Right atrium auricular region (tissue), 2 donors: ENCODE measurements around the gene CAMK1G. TPM values are rescaled to one million over a fixed set of nuclear protein-coding genes. Genes with fewer than 3 reads are reported as not detected.

ENCODE experiments used
- DNase-seq: peaks from one replicate; pipeline ENCODE4 v3.0.0-alpha.2; 2019; ENCODE audit warnings: low spot score
- H3K27ac ChIP-seq, 2 donors: fragments of 200-600 bp; sonication (generic); 1 replicate in 1 of 2; 2 replicates in 1 of 2; pipeline ENCODE4 v1.5.1; 2016 to 2019
- H3K27me3 ChIP-seq, 2 donors: fragments of 200-600 bp; sonication (generic); one replicate each; pipeline versions ENCODE4 v1.5.1 to v1.6.0; 2017 to 2019
- H3K36me3 ChIP-seq: fragments of 200-600 bp; sonication (generic); one replicate; pipeline ENCODE4 v1.5.1; 2016
- H3K4me1 ChIP-seq, 2 donors: fragments of 200-600 bp; sonication (generic); one replicate each; pipeline versions ENCODE4 v1.5.1 to v1.6.0; 2017 to 2019
- H3K4me3 ChIP-seq, 2 donors: fragments of 200-600 bp; sonication (generic); 1 replicate in 1 of 2; 2 replicates in 1 of 2; pipeline ENCODE4 v1.5.1; 2017 to 2019; ENCODE audit warnings: mild to moderate bottlenecking in 1 of 2, moderate library complexity in 1 of 2
- H3K9me3 ChIP-seq, 2 donors: fragments of 200-600 bp; sonication (generic); one replicate each; pipeline ENCODE4 v1.5.1; 2019
- total RNA-seq, 2 donors: library from RNA; depleted of rRNA; stranded (reverse); fragments of >200 nt; gene quantifications; one replicate each; pipeline ENCODE4 v1.1.0, GENCODE V29; 2016
- TF ChIP-seq, protein P1 (sequence below), 2 donors: fragments of 200-600 bp; sonication (generic); IDR thresholded peaks; one replicate each; pipeline ENCODE4 v1.5.1; 2019; ENCODE audit warnings: antibody characterized with exemption in 2 of 2

Gene CAMK1G
- total RNA-seq, 2 donors from 2014 or later, result 0.28 TPM; not detected in 1

- Histone ChIP-seq H3K4me3 (no peak overlapping the region), H3K36me3 (no peaks in the 10 kb centered on the region), H3K9me3 (no peaks in the 10 kb centered on the region), H3K27me3 (no peaks in the 10 kb centered on the region), H3K4me1 (peaks cover 0 to 60% of the 10 kb centered on the region in 2 donors), H3K27ac (peak overlapping the region; percentile 64 to 76)
- TF ChIP-seq, protein P1, sequence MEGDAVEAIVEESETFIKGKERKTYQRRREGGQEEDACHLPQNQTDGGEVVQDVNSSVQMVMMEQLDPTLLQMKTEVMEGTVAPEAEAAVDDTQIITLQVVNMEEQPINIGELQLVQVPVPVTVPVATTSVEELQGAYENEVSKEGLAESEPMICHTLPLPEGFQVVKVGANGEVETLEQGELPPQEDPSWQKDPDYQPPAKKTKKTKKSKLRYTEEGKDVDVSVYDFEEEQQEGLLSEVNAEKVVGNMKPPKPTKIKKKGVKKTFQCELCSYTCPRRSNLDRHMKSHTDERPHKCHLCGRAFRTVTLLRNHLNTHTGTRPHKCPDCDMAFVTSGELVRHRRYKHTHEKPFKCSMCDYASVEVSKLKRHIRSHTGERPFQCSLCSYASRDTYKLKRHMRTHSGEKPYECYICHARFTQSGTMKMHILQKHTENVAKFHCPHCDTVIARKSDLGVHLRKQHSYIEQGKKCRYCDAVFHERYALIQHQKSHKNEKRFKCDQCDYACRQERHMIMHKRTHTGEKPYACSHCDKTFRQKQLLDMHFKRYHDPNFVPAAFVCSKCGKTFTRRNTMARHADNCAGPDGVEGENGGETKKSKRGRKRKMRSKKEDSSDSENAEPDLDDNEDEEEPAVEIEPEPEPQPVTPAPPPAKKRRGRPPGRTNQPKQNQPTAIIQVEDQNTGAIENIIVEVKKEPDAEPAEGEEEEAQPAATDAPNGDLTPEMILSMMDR (IDR thresholded peaks at IDR 0.05), result no peak
- DNase-seq, result no peak
These were observed 38.5 kb downstream of the CAMK1G start for GRCh38 chr1:209621741-209622655.

GRCh38 chr1:209622841-209623829 is 39.6 kb downstream of the CAMK1G start:
- H3K27ac ChIP-seq, result peak overlapping the region in 1 of 2 donors; percentile 76
- TF ChIP-seq, protein P1 (IDR thresholded peaks at IDR 0.05), result no peak

GRCh38 chr1:209624558-209625549 is 41.3 kb downstream of the CAMK1G start:
- TF ChIP-seq, protein P1 (IDR thresholded peaks at IDR 0.05), result peak in 1 of 2 donors; percentile 17
- Histone ChIP-seq H3K4me1 (peaks cover 0 to 52% of the 10 kb centered on the region in 2 donors), H3K27ac (peak overlapping the region; percentile 72 to 86), H3K36me3 (no peaks in the 10 kb centered on the region), H3K9me3 (no peaks in the 10 kb centered on the region), H3K27me3 (no peaks in the 10 kb centered on the region), H3K4me3 (no peak overlapping the region)
- DNase-seq, result no peak

More at GRCh38 chr1:209622841-209623829, 39.6 kb downstream of the CAMK1G start:
- Histone ChIP-seq H3K27me3 (no peaks in the 10 kb centered on the region), H3K9me3 (no peaks in the 10 kb centered on the region), H3K36me3 (no peaks in the 10 kb centered on the region), H3K4me3 (no peak overlapping the region), H3K4me1 (peaks cover 0 to 60% of the 10 kb centered on the region in 2 donors)
- no peak for DNase-seq

DNA sequence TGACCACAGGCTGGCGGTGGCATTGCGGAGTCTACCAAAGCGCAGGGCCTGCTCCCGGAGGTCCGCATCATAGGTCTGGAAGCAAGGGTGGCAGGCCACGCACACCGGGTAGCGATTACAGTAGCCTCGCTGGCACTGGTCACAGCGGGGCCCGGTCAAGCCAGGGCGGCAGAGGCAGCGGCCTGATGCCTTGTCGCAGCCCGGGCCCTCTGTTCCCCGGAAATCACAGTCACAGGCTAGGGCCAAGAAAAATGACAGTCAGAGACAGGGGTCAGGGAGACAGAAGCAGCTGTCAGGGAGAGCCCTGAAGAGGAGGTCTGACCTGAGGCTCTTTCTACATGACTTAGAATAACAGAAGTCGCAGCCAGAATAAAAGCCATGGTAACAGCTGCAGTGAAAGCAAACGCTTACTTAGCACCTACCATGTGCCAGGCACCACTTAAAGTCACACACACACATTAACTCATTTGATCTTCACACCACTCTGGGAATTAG is 42.3 kb downstream of the CAMK1G start:
- H3K4me1 ChIP-seq, result peaks cover 0 to 55% of the 10 kb centered on the region in 2 donors
- no peaks in the 10 kb centered on the region for H3K36me3 ChIP-seq
- H3K9me3 ChIP-seq, result no peaks in the 10 kb centered on the region
- no peak for DNase-seq
- TF ChIP-seq, protein P1 (IDR thresholded peaks at IDR 0.05), result no peak
- H3K4me3 ChIP-seq, result no peak overlapping the region
- H3K27ac ChIP-seq, result peak overlapping the region; percentile 72 to 86
- no peaks in the 10 kb centered on the region for H3K27me3 ChIP-seq
